Loucy (cell line): Measurements from ENCODE around the gene TYW1B.
"Not testable (repeated sequence)": the region's sequence is repeated elsewhere in the genome, so short reads cannot be mapped to it uniquely, and the experiment has no call there.

ENCODE experiments used
- H2AFZ ChIP-seq: fragments of 200-600 bp; sonication (generic); 2 replicates; pipeline ENCODE4 v1.6.0; 2016; ENCODE audit warnings: antibody characterized with exemption, mild to moderate bottlenecking, low read length, moderate library complexity
- H3F3A ChIP-seq: fragments of 200-600 bp; 2 replicates; pipeline ENCODE4 v1.6.0; 2016; ENCODE audit warnings: antibody characterized with exemption, low read depth, mild to moderate bottlenecking
- H3K27me3 ChIP-seq: fragments of 200-600 bp; sonication (generic); 2 replicates; pipeline ENCODE4 v1.6.1; 2014; ENCODE audit warnings: low read length, mild to moderate bottlenecking; ENCODE audit not compliant: insufficient read depth, poor library complexity, severe bottlenecking
- H3K36me3 ChIP-seq: fragments of 200-600 bp; sonication (generic); 2 replicates; pipeline ENCODE4 v1.6.1; 2016; ENCODE audit warnings: low read length; ENCODE audit not compliant: insufficient read depth
- H3K4me1 ChIP-seq: fragments of 200-600 bp; sonication (generic); 2 replicates; pipeline ENCODE4 v1.5.1; 2014; ENCODE audit warnings: low read length, mild to moderate bottlenecking; ENCODE audit not compliant: insufficient read depth, poor library complexity, severe bottlenecking
- H3K4me2 ChIP-seq: fragments of 200-600 bp; sonication (generic); 2 replicates; pipeline ENCODE4 v1.6.0; 2014; ENCODE audit warnings: antibody characterized with exemption, low read length, low read depth, mild to moderate bottlenecking; ENCODE audit not compliant: poor library complexity, severe bottlenecking
- H3K4me3 ChIP-seq: fragments of 200-600 bp; sonication (generic); 2 replicates; pipeline ENCODE4 v1.5.1; 2014; ENCODE audit warnings: low read length, mild to moderate bottlenecking, mixed read lengths; ENCODE audit not compliant: poor library complexity, severe bottlenecking
- H3K79me2 ChIP-seq: fragments of 200-600 bp; sonication (generic); 2 replicates; pipeline ENCODE4 v1.6.1; 2014; ENCODE audit warnings: low read length; ENCODE audit not compliant: insufficient read depth
- H3K9ac ChIP-seq: fragments of 200-600 bp; sonication (generic); 2 replicates; pipeline ENCODE4 v1.6.0; 2014; ENCODE audit warnings: mild to moderate bottlenecking, low read depth, low read length, moderate library complexity; ENCODE audit not compliant: poor library complexity, severe bottlenecking
- H3K9me2 ChIP-seq: fragments of 200-600 bp; sonication (generic); replicated peaks from 2 replicates; pipeline ENCODE4 v1.6.1; 2016; ENCODE audit warnings: low read depth, low read length, mixed read lengths
- H3K9me3 ChIP-seq: fragments of 200-600 bp; sonication (generic); 2 replicates; pipeline ENCODE4 v1.6.1; 2014; ENCODE audit warnings: mild to moderate bottlenecking, antibody characterized with exemption, low read length, low read depth; ENCODE audit not compliant: insufficient read depth
- H4K20me1 ChIP-seq: fragments of 200-600 bp; sonication (generic); 2 replicates; pipeline ENCODE4 v1.6.0; 2014; ENCODE audit warnings: antibody characterized with exemption, low read length, mild to moderate bottlenecking; ENCODE audit not compliant: insufficient read depth, poor library complexity, severe bottlenecking
- CTCF ChIP-seq: fragments of 200-600 bp; sonication (generic); conservative IDR thresholded peaks from 2 replicates; pipeline ENCODE4 v1.5.1; 2014; ENCODE audit warnings: mild to moderate bottlenecking, antibody characterized with exemption, low read length
- EZH2phosphoT487 ChIP-seq: fragments of 200-600 bp; IDR thresholded peaks from 2 replicates; pipeline ENCODE4 v1.6.1; 2018; ENCODE audit warnings: antibody characterized with exemption, mild to moderate bottlenecking, moderate library complexity, borderline replicate concordance

The TYW1B gene

GRCh38 chr7:72793791-72794190 lies 34.2 kb downstream of the TYW1B start:
- no peak overlapping the region for H3K4me2 ChIP-seq
- no peaks in the 10 kb centered on the region for H3K79me2 ChIP-seq
- H3K27me3 ChIP-seq: no peaks in the 10 kb centered on the region
- H3K36me3 ChIP-seq: peaks cover 8% of the 10 kb centered on the region; the same call in 1 of the 2 replicates
- no peaks in the 10 kb centered on the region for H3K4me1 ChIP-seq
- H3K4me3 ChIP-seq: no peak overlapping the region
- H2AFZ ChIP-seq: no peak overlapping the region
- H3K9me3 ChIP-seq: no peaks in the 10 kb centered on the region; the same call in 1 of the 2 replicates
- H4K20me1 ChIP-seq: no peaks in the 10 kb centered on the region
- no peaks in the 10 kb centered on the region for H3K9me2 ChIP-seq
- TF ChIP-seq CTCF (no peak), EZH2phosphoT487 (no peak)
- no peak overlapping the region for H3K9ac ChIP-seq
- no peaks in the 10 kb centered on the region for H3F3A ChIP-seq

GRCh38 chr7:72790698-72791060 lies 37.3 kb downstream of the TYW1B start:
- not testable (repeated sequence) for H3K27me3 ChIP-seq, H3F3A ChIP-seq, H3K4me1 ChIP-seq, H4K20me1 ChIP-seq, H3K36me3 ChIP-seq, H3K9me3 ChIP-seq, H2AFZ ChIP-seq, H3K9ac ChIP-seq, H3K79me2 ChIP-seq, H3K4me3 ChIP-seq, H3K9me2 ChIP-seq, H3K4me2 ChIP-seq

GRCh38 chr7:72790048-72790697 lies 37.8 kb downstream of the TYW1B start:
- not testable (repeated sequence) for H3K4me2 ChIP-seq, H3K4me1 ChIP-seq, H3K9me2 ChIP-seq, H3K79me2 ChIP-seq, H3K9ac ChIP-seq, H3K4me3 ChIP-seq, H3K27me3 ChIP-seq, H3K9me3 ChIP-seq, H3F3A ChIP-seq, H4K20me1 ChIP-seq, H3K36me3 ChIP-seq, H2AFZ ChIP-seq

- H3K79me2 ChIP-seq: no peaks in the 10 kb centered on the region
- H3K36me3 ChIP-seq: no peaks in the 10 kb centered on the region
- no peaks in the 10 kb centered on the region for H4K20me1 ChIP-seq
These were observed 42.6 kb downstream of the TYW1B start for GRCh38 chr7:72785166-72785955.

GRCh38 chr7:72783601-72784370 lies 44.2 kb downstream of the TYW1B start:
- H2AFZ ChIP-seq, H4K20me1 ChIP-seq, H3K9me2 ChIP-seq, H3F3A ChIP-seq, H3K4me3 ChIP-seq, H3K4me1 ChIP-seq, H3K27me3 ChIP-seq, H3K9ac ChIP-seq, H3K36me3 ChIP-seq, H3K79me2 ChIP-seq, H3K4me2 ChIP-seq, H3K9me3 ChIP-seq: not testable (repeated sequence)

More at GRCh38 chr7:72785166-72785955, 42.6 kb downstream of the TYW1B start:
- TF ChIP-seq EZH2phosphoT487 (no peak), CTCF (no peak)
- Histone ChIP-seq H3K27me3 (no peaks in the 10 kb centered on the region), H3K4me2 (no peak overlapping the region), H3F3A (no peaks in the 10 kb centered on the region), H3K9ac (no peak overlapping the region), H3K4me3 (no peak overlapping the region), H3K9me2 (no peaks in the 10 kb centered on the region), H3K9me3 (no peaks in the 10 kb centered on the region), H2AFZ (no peak overlapping the region), H3K4me1 (peaks cover 3% of the 10 kb centered on the region)
